DOHH2 (cell line): Measurements from ENCODE around the gene DHX29.

Experiments
- H3F3A ChIP-seq: fragments of 200-600 bp; sonication (generic), shearing (Covaris generic); 2 replicates; pipeline ENCODE4 v1.6.0; 2016; ENCODE audit warnings: antibody characterized with exemption, mild to moderate bottlenecking; ENCODE audit not compliant: control insufficient read depth, insufficient read depth
- H3K27ac ChIP-seq: fragments of 200-600 bp; sonication (generic); 2 replicates; pipeline ENCODE4 v1.5.1; 2014; ENCODE audit warnings: low read depth, mild to moderate bottlenecking, low read length, moderate library complexity
- H3K27me3 ChIP-seq: fragments of 200-600 bp; sonication (generic); 2 replicates; pipeline ENCODE4 v1.6.1; 2014; ENCODE audit warnings: mild to moderate bottlenecking, low read length, mixed read lengths; ENCODE audit not compliant: control insufficient read depth
- H3K36me3 ChIP-seq: fragments of 200-600 bp; sonication (generic); 2 replicates; pipeline ENCODE4 v1.6.1; 2014; ENCODE audit warnings: mild to moderate bottlenecking, low read length, moderate library complexity, mixed read lengths; ENCODE audit not compliant: control insufficient read depth
- H3K4me1 ChIP-seq: fragments of 200-600 bp; sonication (generic); 2 replicates; pipeline ENCODE4 v1.6.1; 2014; ENCODE audit warnings: mild to moderate bottlenecking, low read length, mixed read lengths; ENCODE audit not compliant: control insufficient read depth
- H3K4me2 ChIP-seq: fragments of 200-600 bp; sonication (generic); 2 replicates; pipeline ENCODE4 v1.6.0; 2014; ENCODE audit warnings: mild to moderate bottlenecking, low read length, moderate library complexity
- H3K4me3 ChIP-seq: fragments of 200-600 bp; sonication (generic); 2 replicates; pipeline ENCODE4 v1.5.1; 2014; ENCODE audit warnings: mild to moderate bottlenecking, low read length, mixed read lengths
- H3K79me2 ChIP-seq: fragments of 200-600 bp; sonication (generic); 2 replicates; pipeline ENCODE4 v1.6.1; 2014; ENCODE audit warnings: mild to moderate bottlenecking, low read length, mixed read lengths; ENCODE audit not compliant: control insufficient read depth
- H3K9me2 ChIP-seq: fragments of 200-600 bp; sonication (generic); replicated peaks from 2 replicates; pipeline ENCODE4 v1.6.1; 2014; ENCODE audit warnings: mild to moderate bottlenecking, low read length, mixed read lengths; ENCODE audit not compliant: control insufficient read depth
- H3K9me3 ChIP-seq: fragments of 200-600 bp; sonication (generic); 2 replicates; pipeline ENCODE4 v1.6.1; 2014; ENCODE audit warnings: antibody characterized with exemption, low read length, mixed read lengths; ENCODE audit not compliant: control insufficient read depth, insufficient read depth
- H4K20me1 ChIP-seq: fragments of 200-600 bp; sonication (generic); 2 replicates; pipeline ENCODE4 v1.6.0; 2014; ENCODE audit warnings: low read depth, mild to moderate bottlenecking, antibody characterized with exemption, low read length, moderate library complexity; ENCODE audit not compliant: control insufficient read depth, insufficient read depth
- EZH2phosphoT487 ChIP-seq: fragments of 200-600 bp; sonication (generic); IDR thresholded peaks from 2 replicates; pipeline ENCODE4 v1.6.1; 2017; ENCODE audit warnings: borderline replicate concordance, mild to moderate bottlenecking, antibody characterized with exemption, low read length, moderate library complexity, mixed read lengths
- TF ChIP-seq, protein P1 (sequence below): fragments of 200-600 bp; sonication (generic); IDR thresholded peaks from one replicate; pipeline ENCODE4 v1.5.1; 2014; ENCODE audit warnings: antibody characterized with exemption, mild to moderate bottlenecking, low read depth, low read length; ENCODE audit not compliant: poor library complexity, severe bottlenecking

Gene DHX29

DNA sequence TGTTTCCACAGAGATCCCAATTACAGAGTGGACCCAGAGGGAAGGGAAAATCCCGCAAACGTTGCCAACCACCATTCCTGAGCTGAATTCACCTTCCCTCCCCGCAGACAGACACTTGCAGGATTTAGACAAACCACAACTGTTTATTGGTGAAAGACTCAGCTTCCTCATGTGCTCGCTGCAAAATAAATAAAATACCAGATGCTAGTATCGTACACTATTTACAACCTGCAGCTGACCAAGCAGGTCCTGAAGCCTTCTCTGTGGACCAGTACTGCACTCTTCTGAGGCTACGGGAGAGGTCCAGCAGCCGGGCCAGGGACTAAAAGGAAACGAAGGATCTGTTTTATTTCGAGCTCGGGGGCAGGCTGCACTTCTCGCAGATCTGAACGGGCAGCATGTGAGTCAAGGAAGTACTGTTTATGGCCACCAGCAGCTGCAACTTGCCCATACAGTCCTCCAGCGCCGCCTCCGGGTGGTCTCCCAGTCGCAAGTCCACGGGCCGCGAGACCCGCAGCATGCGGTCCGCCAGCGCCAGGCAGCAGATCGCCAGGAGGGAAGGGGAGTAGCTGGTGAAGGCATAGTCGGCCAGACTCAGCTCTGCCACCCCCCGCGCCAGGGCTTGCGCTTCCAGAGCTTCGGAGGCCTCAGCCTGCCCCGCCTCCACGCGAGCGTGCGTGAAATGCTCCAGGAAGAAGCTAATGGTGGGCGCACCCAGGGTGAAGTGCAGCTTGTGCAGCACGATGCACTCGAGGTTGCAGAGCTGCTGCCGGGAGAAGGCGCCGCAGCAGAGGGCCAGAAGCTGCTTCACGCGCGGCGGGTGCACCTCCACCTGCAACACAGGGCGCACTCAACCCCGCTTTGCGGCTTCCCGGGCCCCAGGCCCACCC, 76.2 kb downstream of the DHX29 start:
- Histone ChIP-seq H3K4me1 (peaks cover 46% of the 10 kb centered on the region), H3K27me3 (peaks cover 86% of the 10 kb centered on the region), H3K4me3 (peak overlapping the region; percentile 74), H3K4me2 (peak overlapping the region; percentile 80), H3K79me2 (no peaks in the 10 kb centered on the region), H3K9me2 (no peaks in the 10 kb centered on the region), H4K20me1 (no peaks in the 10 kb centered on the region; the same call in 1 of the 2 replicates), H3K36me3 (no peaks in the 10 kb centered on the region), H3K27ac (no peak overlapping the region), H3F3A (no peaks in the 10 kb centered on the region), H3K9me3 (no peaks in the 10 kb centered on the region)
- TF ChIP-seq, protein P1, sequence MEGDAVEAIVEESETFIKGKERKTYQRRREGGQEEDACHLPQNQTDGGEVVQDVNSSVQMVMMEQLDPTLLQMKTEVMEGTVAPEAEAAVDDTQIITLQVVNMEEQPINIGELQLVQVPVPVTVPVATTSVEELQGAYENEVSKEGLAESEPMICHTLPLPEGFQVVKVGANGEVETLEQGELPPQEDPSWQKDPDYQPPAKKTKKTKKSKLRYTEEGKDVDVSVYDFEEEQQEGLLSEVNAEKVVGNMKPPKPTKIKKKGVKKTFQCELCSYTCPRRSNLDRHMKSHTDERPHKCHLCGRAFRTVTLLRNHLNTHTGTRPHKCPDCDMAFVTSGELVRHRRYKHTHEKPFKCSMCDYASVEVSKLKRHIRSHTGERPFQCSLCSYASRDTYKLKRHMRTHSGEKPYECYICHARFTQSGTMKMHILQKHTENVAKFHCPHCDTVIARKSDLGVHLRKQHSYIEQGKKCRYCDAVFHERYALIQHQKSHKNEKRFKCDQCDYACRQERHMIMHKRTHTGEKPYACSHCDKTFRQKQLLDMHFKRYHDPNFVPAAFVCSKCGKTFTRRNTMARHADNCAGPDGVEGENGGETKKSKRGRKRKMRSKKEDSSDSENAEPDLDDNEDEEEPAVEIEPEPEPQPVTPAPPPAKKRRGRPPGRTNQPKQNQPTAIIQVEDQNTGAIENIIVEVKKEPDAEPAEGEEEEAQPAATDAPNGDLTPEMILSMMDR, result no peak
- peak; percentile 77; the same call in 1 of the 2 replicates for TF ChIP-seq EZH2phosphoT487

DNA sequence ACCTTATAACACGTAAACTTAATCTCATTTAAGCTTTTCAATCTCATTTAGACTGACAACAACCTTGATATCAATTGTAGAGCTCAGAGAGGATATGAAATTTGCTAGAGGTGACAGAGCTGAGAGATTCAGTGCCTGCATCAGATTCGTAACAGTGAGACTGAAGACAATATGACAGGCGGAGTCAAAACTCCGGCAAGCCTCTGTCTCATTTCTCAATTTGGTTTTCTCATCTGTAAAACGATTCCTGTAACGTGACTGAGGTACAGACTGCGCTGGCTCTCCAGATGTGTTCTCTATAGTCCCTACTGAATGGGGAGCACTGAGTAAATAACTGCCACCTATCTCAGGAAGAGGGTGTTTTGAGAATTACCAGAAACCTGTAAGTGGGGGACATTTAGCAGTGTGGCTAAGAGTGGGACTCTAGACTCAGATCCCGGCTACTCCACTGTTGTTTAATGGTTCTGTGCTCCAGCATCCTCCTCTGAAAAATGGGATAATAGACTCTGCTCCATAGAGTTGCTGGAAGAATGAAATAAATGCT, 77.3 kb downstream of the DHX29 start:
- Histone ChIP-seq H3K79me2 (no peaks in the 10 kb centered on the region), H3K9me3 (no peaks in the 10 kb centered on the region), H3K4me1 (peaks cover 49% of the 10 kb centered on the region), H3K36me3 (no peaks in the 10 kb centered on the region), H3K27ac (no peak overlapping the region), H3K27me3 (peaks cover 96% of the 10 kb centered on the region), H3F3A (no peaks in the 10 kb centered on the region), H4K20me1 (no peaks in the 10 kb centered on the region; the same call in 1 of the 2 replicates), H3K4me2 (no peak overlapping the region), H3K4me3 (no peak overlapping the region), H3K9me2 (no peaks in the 10 kb centered on the region)
- no peak for TF ChIP-seq EZH2phosphoT487
- TF ChIP-seq, protein P1, result no peak

DNA sequence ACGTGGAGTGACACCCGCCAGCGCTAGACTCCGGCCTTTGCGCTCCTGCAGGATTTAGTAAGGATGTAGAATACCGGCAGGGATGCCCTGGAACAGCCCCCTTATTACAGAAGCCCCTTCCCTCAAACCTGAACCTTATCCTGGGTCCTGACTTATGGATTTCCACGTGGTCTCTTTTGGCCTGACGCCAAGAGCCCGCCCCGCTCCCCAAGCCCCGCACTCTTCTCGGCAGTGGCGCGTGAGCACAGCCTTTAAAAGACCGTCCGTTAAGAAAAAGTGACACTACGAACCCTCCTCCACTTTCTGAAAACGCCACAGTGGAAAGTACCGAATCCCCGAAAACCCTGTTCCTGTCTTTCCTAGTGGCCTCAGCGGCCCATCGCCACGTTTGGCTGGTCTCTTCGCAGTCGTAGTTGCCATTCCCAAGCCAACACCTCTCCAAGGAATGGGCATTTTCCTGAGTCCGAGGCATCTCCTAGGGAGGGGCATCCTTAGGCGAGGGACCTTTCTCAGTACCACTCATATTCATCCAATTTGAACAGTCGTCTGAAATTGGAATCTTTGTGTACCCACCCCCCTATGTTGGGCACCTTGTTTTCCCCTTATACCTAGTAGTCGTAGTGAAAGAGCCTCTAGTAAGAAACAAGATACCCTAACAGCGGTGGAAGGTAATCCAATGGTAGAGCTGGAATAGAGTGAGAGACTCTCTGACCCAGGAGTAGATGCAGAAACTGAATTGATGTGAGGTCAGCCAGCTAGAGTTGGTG, 79.6 kb downstream of the DHX29 start:
- TF ChIP-seq, protein P1, result no peak
- no peak for TF ChIP-seq EZH2phosphoT487
- H3K36me3 ChIP-seq, result no peaks in the 10 kb centered on the region
- H4K20me1 ChIP-seq, result no peaks in the 10 kb centered on the region; the same call in 1 of the 2 replicates
- no peaks in the 10 kb centered on the region for H3K79me2 ChIP-seq
- H3K4me1 ChIP-seq, result peaks cover 37% of the 10 kb centered on the region
- no peaks in the 10 kb centered on the region for H3K9me3 ChIP-seq
- peaks cover 97% of the 10 kb centered on the region for H3K27me3 ChIP-seq
- H3F3A ChIP-seq, result no peaks in the 10 kb centered on the region
- peak overlapping the region; percentile 89 for H3K4me2 ChIP-seq
- H3K9me2 ChIP-seq, result no peaks in the 10 kb centered on the region
- peak overlapping the region; percentile 76 for H3K4me3 ChIP-seq
- no peak overlapping the region for H3K27ac ChIP-seq
